Liver (tissue), 9 donors: ENCODE results near the gene JAKMIP2. TPM values are rescaled to one million over a fixed set of nuclear protein-coding genes. Genes with fewer than 3 reads are reported as not detected.

ENCODE experiments used
- DNase-seq: peaks from one replicate; pipeline ENCODE4 v3.0.0-alpha.2; 2017; ENCODE audit warnings: low spot score
- H3K27ac ChIP-seq, 2 donors: one replicate each; pipeline ENCODE4 v1.7.0; 2013; ENCODE audit warnings: inconsistent platforms in 2 of 2, low read length in 2 of 2, control low read depth in 1 of 2, low read depth in 1 of 2, mild to moderate bottlenecking in 1 of 2
- H3K27me3 ChIP-seq, 4 donors: one replicate each; pipeline versions ENCODE4 v1.6.1 to v1.7.0; 2013; ENCODE audit warnings: low read length in 3 of 4, inconsistent platforms in 1 of 4, mild to moderate bottlenecking in 1 of 4, moderate library complexity in 1 of 4; ENCODE audit not compliant: control insufficient read depth in 4 of 4, insufficient read depth in 4 of 4
- H3K36me3 ChIP-seq, 4 donors: one replicate each; pipeline versions ENCODE4 v1.6.1 to v1.7.0; 2013; ENCODE audit warnings: low read length in 3 of 4, mild to moderate bottlenecking in 3 of 4, low read depth in 1 of 4, moderate library complexity in 1 of 4; ENCODE audit not compliant: control insufficient read depth in 4 of 4, insufficient read depth in 3 of 4
- H3K4me1 ChIP-seq, 4 donors: one replicate each; pipeline versions ENCODE4 v1.6.1 to v1.7.0; 2013; ENCODE audit warnings: low read length in 3 of 4, mild to moderate bottlenecking in 3 of 4, moderate library complexity in 1 of 4; ENCODE audit not compliant: control insufficient read depth in 4 of 4, insufficient read depth in 4 of 4
- H3K4me3 ChIP-seq, 3 donors: one replicate each; pipeline versions ENCODE4 v1.6.1 to v1.7.0; 2013; ENCODE audit warnings: low read length in 3 of 3, control low read depth in 1 of 3, low read depth in 1 of 3, mild to moderate bottlenecking in 1 of 3
- H3K9ac ChIP-seq, 2 donors: one replicate each; pipeline ENCODE4 v1.7.0; 2013; ENCODE audit warnings: low read length in 2 of 2, mild to moderate bottlenecking in 2 of 2, moderate library complexity in 2 of 2, control low read depth in 1 of 2, low read depth in 1 of 2
- H3K9me3 ChIP-seq, 4 donors: one replicate each; pipeline versions ENCODE4 v1.6.1 to v1.7.0; 2013; ENCODE audit warnings: low read length in 3 of 4; ENCODE audit not compliant: control insufficient read depth in 4 of 4
- ATF3 ChIP-seq: IDR thresholded peaks from 2 replicates; pipeline ENCODE4 v1.6.1; 2016; ENCODE audit warnings: antibody characterized with exemption
- CTCF ChIP-seq: fragments of 150-350 bp; IDR thresholded peaks from 2 replicates; pipeline ENCODE4 v1.5.1; 2017; ENCODE audit warnings: improper control_type of control experiment, low read depth, low read length; ENCODE audit not compliant: missing input control
- EGR1 ChIP-seq, 2 donors: IDR thresholded peaks; 2 replicates each; pipeline ENCODE4 v1.6.1; 2016 to 2018; ENCODE audit warnings: antibody characterized with exemption in 2 of 2, low read depth in 2 of 2
- FOXA1 ChIP-seq: IDR thresholded peaks from 2 replicates; pipeline ENCODE4 v1.6.1; 2016; ENCODE audit warnings: antibody characterized with exemption
- HNF4A ChIP-seq, 2 donors: conservative IDR thresholded peaks; 2 replicates each; pipeline ENCODE4 v1.6.1; 2016; ENCODE audit warnings: antibody characterized with exemption in 2 of 2, mild to moderate bottlenecking in 2 of 2
- HNF4G ChIP-seq: IDR thresholded peaks from 2 replicates; pipeline ENCODE4 v1.6.1; 2016; ENCODE audit warnings: antibody characterized with exemption
- JUND ChIP-seq, 2 donors: IDR thresholded peaks; 2 replicates each; pipeline ENCODE4 v1.6.1; 2016; ENCODE audit warnings: antibody characterized with exemption in 2 of 2
- MAX ChIP-seq: IDR thresholded peaks from 2 replicates; pipeline ENCODE4 v1.6.1; 2016; ENCODE audit warnings: antibody characterized with exemption
- NR2F2 ChIP-seq: IDR thresholded peaks from 2 replicates; pipeline ENCODE4 v1.6.1; 2016; ENCODE audit warnings: antibody characterized with exemption
- RAD21 ChIP-seq, 2 donors: IDR thresholded peaks; 2 replicates each; pipeline ENCODE4 v1.6.1; 2016; ENCODE audit warnings: antibody characterized with exemption in 2 of 2, mild to moderate bottlenecking in 2 of 2
- REST ChIP-seq: IDR thresholded peaks from 2 replicates; pipeline ENCODE4 v1.6.1; 2016; ENCODE audit warnings: antibody characterized with exemption, mild to moderate bottlenecking
- RXRA ChIP-seq, 2 donors: IDR thresholded peaks; 2 replicates each; pipeline ENCODE4 v1.6.1; 2017 to 2018; ENCODE audit warnings: antibody characterized with exemption in 2 of 2, mild to moderate bottlenecking in 1 of 2
- SP1 ChIP-seq: IDR thresholded peaks from 2 replicates; pipeline ENCODE4 v1.6.1; 2018; ENCODE audit warnings: antibody characterized with exemption, mild to moderate bottlenecking
- TAF1 ChIP-seq: conservative IDR thresholded peaks from 2 replicates; pipeline ENCODE4 v1.6.1; 2016; ENCODE audit warnings: antibody characterized with exemption, mild to moderate bottlenecking
- YY1 ChIP-seq: IDR thresholded peaks from 2 replicates; pipeline ENCODE4 v1.6.1; 2016; ENCODE audit warnings: antibody characterized with exemption, mild to moderate bottlenecking
- ZBTB33 ChIP-seq: IDR thresholded peaks from 2 replicates; pipeline ENCODE4 v1.6.1; 2016; ENCODE audit warnings: antibody characterized with exemption
- polyA plus RNA-seq, 2 donors: library from polyadenylated mRNA; stranded (reverse) in 1 of 2; unstranded in 1 of 2; fragments of 200-250 nt in 1 of 2; fragments of >200 nt in 1 of 2; fragmentation: Nextera tagmentation in 1 of 2; extraction: Ambion mirVana in 1 of 2; gene quantifications; one replicate each; pipeline versions ENCODE4 v1.2.1 to v1.2.3, GENCODE V29; 2013 to 2015
- total RNA-seq, 2 donors: library from RNA; depleted of rRNA; stranded (reverse); fragments of >200 nt; gene quantifications; one replicate each; pipeline ENCODE4 v1.2.3, GENCODE V29; 2014
- donor health status: healthy.
- donor health status: healthy.
- donor health status: healthy.
- donor health status: healthy.
- donor health status: healthy.

Gene JAKMIP2
- total and polyA plus RNA-seq, 4 donors, result 0.06 to 0.38 (median 0.24) TPM

GRCh38 chr5:147704544-147704943 lies 78.0 kb downstream of the JAKMIP2 start:
- H3K27ac ChIP-seq, result no peak overlapping the region
- DNase-seq, result no peak
- no peak overlapping the region for H3K9ac ChIP-seq
- H3K4me3 ChIP-seq, result no peak overlapping the region
- no peaks in the 10 kb centered on the region for H3K9me3 ChIP-seq
- TF ChIP-seq RAD21 (IDR thresholded peaks at IDR 0.05), result no peak
- no peak for TF ChIP-seq YY1
- no peak for TF ChIP-seq REST
- no peak for TF ChIP-seq CTCF
- no peak for TF ChIP-seq NR2F2
- no peak for TF ChIP-seq EGR1 (IDR thresholded peaks at IDR 0.05; ENCODE audit: low read depth in 2 of 2)
- TF ChIP-seq SP1, result no peak
- TF ChIP-seq HNF4A (conservative IDR thresholded peaks at IDR 0.05), result no peak
- no peak for TF ChIP-seq ZBTB33
- no peak for TF ChIP-seq JUND (IDR thresholded peaks at IDR 0.05)
- H3K36me3 ChIP-seq, result no peaks in the 10 kb centered on the region
- H3K4me1 ChIP-seq, result no peaks in the 10 kb centered on the region
- H3K27me3 ChIP-seq, result no peaks in the 10 kb centered on the region

GRCh38 chr5:147701468-147701867 lies 81.1 kb downstream of the JAKMIP2 start:
- no peak overlapping the region for H3K27ac ChIP-seq
- H3K36me3 ChIP-seq, result no peaks in the 10 kb centered on the region
- no peak overlapping the region for H3K9ac ChIP-seq
- H3K27me3 ChIP-seq, result no peaks in the 10 kb centered on the region
- DNase-seq, result no peak
- H3K9me3 ChIP-seq, result peaks cover 0 to 3% (median 0%) of the 10 kb centered on the region in 4 donors
- H3K4me1 ChIP-seq, result no peaks in the 10 kb centered on the region
- H3K4me3 ChIP-seq, result no peak overlapping the region
- TF ChIP-seq ZBTB33, result no peak
- TF ChIP-seq YY1, result no peak
- no peak for TF ChIP-seq REST
- no peak for TF ChIP-seq RXRA (IDR thresholded peaks at IDR 0.05)
- no peak for TF ChIP-seq FOXA1
- no peak for TF ChIP-seq ATF3
- no peak for TF ChIP-seq HNF4A (conservative IDR thresholded peaks at IDR 0.05)
- TF ChIP-seq MAX, result no peak
- TF ChIP-seq EGR1 (IDR thresholded peaks at IDR 0.05; ENCODE audit: low read depth in 2 of 2), result no peak
- no peak for TF ChIP-seq TAF1
- no peak for TF ChIP-seq HNF4G
- TF ChIP-seq CTCF, result no peak
- TF ChIP-seq SP1, result no peak
- TF ChIP-seq JUND (IDR thresholded peaks at IDR 0.05), result no peak
